Stimulated activated CD4-positive, alpha-beta T cell treated with anti-CD3 and anti-CD28 coated beads, Interleukin-4, amount 100 ng/mL, for 24 hours (primary cell): ENCODE results near the gene GOLGA8H.
A peak's percentile ranks its signal among the peaks of the same experiment; 100 is the strongest.
"Not testable (repeated sequence)": the region's sequence is repeated elsewhere in the genome, so short reads cannot be mapped to it uniquely, and the experiment has no call there.

Source experiments
- DNase-seq: peaks from one replicate; pipeline ENCODE4 v3.0.0-alpha.2; 2020

The GOLGA8H gene, protein sequence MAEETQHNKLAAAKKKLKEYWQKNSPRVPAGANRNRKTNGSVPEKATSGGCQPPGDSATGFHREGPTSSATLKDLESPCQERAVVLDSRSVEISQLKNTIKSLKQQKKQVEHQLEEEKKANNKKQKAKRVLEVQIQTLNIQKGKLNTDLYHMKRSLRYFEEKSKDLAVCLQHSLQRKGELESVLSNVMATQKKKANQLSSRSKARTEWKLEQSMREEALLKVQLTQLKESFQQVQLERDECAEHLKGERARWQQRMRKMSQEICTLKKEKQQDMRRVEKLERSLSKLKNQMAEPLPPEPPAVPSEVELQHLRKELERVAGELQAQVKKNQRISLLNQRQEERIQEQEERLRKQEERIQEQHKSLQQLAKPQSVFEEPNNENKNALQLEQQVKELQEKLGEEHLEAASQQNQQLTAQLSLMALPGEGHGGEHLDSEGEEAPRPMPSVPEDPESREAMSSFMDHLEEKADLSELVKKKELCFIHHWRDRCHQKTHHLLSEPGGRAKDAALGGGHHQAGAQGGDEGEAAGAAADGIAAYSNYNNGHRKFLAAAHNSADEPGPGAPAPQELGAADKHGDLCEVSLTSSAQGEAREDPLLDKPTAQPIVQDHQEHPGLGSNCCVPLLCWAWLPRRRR

GRCh38 chr15:30603796-30604195 lies at the start of gene GOLGA8H:
GOLGA8H (plus strand) TSS chr15:30604028; CDS start chr15:30604126, 98 bp downstream.
- not testable (repeated sequence) for DNase-seq

GRCh38 chr15:30566949-30567348 lies 36.9 kb upstream of the GOLGA8H start:
- DNase-seq = not testable (repeated sequence)

GRCh38 chr15:30573012-30573491 lies 30.8 kb upstream of the GOLGA8H start:
- not testable (repeated sequence) for DNase-seq

GRCh38 chr15:30579394-30579970 lies 24.3 kb upstream of the GOLGA8H start:
- not testable (repeated sequence) for DNase-seq

DNA sequence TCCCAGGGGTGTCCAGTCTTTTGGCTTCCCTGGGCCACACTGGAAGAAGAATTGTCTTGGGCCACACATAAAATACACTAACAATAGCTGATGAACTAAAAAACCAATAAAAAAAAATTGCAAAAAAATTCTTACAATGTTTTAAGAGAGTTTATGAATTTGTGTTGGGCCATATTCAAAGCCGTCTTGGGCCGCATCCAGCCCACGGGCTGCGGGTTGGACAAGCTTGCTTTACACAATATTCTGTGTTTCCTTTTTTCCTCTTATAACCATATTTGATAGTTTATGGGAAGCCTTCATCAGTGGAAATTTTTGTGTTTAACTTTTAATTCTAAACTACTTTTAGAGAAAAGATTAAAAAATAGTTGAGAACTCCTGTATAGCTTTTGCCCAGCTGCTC lies 23.1 kb upstream of the GOLGA8H start:
- DNase-seq = not testable (repeated sequence)

- not testable (repeated sequence) for DNase-seq
Measured at GRCh38 chr15:30598953-30599352, 4.9 kb upstream of the GOLGA8H start.

DNA sequence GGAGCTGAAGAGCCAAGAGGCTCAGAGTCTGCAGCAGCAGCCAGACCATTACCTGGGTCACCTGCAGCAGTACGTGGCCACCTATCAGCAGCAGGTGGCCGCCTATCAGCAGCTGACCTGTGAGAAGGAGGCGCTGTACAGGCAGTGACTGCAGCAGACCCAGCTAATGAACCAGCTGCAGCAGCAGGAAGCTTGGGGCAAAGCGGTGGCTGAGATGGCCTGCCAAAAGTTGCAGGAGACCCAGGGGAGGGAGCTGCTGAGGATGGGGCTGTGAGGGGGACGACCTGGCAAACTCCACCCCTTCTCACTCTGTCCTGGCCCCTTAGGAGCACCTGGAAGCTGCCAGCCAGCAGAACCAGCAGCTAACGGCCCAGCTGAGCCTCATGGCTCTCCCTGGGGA lies 8.4 kb downstream of the GOLGA8H start:
- not testable (repeated sequence) for DNase-seq

- not testable (repeated sequence) for DNase-seq
Measured at GRCh38 chr15:30621342-30621741, 17.5 kb downstream of the GOLGA8H start.

DNA sequence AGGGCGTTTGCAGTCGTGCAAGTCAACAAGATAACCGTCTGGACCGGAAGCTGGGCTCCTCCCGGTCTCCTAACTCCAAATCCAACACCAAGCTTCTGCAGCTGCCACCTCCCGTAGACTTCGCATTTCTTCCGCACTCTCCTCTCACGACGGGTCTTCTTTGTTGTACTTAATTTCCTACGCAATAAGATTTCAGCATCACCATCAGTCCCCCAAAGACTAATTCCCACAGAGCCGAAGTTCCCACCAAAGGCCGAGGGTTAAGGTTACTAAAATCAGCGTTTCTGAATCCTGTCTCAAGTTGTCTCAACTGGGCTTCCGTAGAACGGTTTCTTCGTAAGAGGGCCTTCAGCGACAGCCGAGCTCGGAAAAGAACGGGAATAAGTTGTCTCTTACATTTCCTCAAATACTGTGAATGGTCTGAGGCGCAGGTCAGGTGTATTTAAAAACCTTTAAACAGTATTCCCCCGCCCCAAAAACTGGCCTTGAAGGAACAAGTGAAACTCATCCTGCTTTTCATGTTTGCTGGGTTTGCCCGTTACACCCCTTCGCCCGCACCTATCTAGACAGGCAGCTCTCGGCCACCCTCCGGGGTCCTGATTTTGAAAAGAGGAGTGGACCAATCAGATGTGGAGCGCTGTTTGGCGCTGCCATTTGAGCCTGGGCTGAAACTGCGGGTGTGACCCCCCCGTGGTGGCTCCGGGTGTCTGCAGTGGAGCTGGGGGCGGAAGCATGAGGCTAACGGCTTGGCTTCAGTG lies 21.8 kb downstream of the GOLGA8H start, which contains the start of gene ARHGAP11B:
Gene ARHGAP11B, plus strand, starts transcription at position 693 of the 758 bp plus-strand sequence.
- DNase-seq = peak; percentile 96

GRCh38 chr15:30626194-30626565 lies 22.4 kb downstream of the GOLGA8H start:
- peak; percentile 5 for DNase-seq

DNA sequence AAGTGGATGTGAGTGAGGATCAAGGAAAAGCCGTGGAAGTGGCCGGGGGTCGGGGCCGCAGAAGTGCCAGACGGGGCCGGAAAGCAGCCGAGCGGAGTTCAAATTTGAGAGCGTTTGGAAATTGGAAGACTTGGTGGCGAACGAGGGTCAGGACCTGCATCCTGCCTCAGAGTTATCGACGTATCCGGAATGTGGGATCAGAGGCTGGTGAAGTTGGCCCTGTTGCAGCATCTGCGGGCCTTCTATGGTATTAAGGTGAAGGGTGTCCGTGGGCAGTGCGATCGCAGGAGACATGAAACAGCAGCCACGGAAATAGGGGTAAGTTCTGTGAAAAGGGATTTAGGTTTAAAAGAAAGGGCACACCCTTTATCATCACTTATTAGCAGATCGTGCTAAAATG lies 22.8 kb downstream of the GOLGA8H start:
- not testable (repeated sequence) for DNase-seq

DNA sequence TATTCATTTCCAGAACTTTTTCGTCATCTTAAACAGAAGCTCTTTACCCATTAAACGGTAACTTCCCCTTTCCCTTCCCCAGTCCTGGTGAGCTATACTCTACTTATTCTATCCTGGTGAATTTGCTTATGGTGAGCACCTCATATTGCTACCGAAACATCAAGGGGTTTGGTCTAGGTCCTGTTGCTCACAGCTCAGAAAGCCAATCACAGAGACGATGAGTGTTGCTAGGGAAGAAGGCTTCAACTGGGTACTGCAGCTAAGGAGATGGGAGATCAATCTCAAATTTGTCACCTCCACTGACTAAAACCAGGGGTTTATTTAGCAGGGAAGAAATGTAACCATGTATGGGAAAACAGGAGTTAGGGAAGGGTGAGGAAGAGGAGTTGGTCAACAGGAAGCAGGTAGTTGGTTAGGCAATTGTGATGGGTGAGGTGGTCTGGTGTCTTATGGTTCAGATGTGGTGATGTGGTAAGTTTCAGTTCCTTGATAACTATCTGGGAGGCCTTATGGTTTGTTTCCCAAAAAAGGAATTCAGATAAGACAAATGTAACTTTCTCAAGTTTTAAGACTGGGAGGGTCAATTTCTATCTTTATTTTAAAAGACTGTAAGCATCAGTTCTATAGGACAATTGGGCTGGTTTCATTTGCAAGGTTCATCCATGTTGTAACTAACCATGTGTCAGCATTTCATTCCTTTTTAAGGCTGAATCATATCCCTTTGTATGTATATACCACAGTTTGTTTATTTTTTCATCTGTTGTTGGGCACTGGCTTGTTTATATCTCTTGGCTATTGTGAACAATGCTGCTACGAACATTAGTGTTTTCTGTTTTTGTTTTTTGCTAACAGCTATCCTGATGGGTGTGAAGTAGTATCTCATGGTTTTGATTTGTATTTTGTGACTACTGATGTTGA lies 46.4 kb downstream of the GOLGA8H start:
- DNase-seq = no peak

- not testable (repeated sequence) for DNase-seq
Measured at GRCh38 chr15:30661154-30661553, 57.3 kb downstream of the GOLGA8H start.
